SU-DHL-6 (cell line): ENCODE measurements around the gene ZNF185.

Experiments
- H2AFZ ChIP-seq: fragments of 200-600 bp; sonication (generic); 2 replicates; pipeline ENCODE4 v1.6.1; 2014; ENCODE audit warnings: low read depth, mild to moderate bottlenecking, moderate library complexity, mixed read lengths, antibody characterized with exemption, low read length; ENCODE audit not compliant: severe bottlenecking
- H3F3A ChIP-seq: fragments of 200-600 bp; shearing (Covaris generic); 2 replicates; pipeline ENCODE4 v1.6.0; 2016; ENCODE audit warnings: antibody characterized with exemption, mild to moderate bottlenecking; ENCODE audit not compliant: insufficient read depth
- H3K27ac ChIP-seq: fragments of 200-600 bp; sonication (generic); 2 replicates; pipeline ENCODE4 v1.5.1; 2016; ENCODE audit warnings: low read depth, mild to moderate bottlenecking, low read length, moderate library complexity, mixed read lengths
- H3K27me3 ChIP-seq: fragments of 200-600 bp; sonication (generic), shearing (Covaris generic); 2 replicates; pipeline ENCODE4 v1.6.0; 2014; ENCODE audit warnings: mild to moderate bottlenecking, low read length
- H3K36me3 ChIP-seq: fragments of 200-600 bp; sonication (generic); 2 replicates; pipeline ENCODE4 v1.6.1; 2014; ENCODE audit warnings: mild to moderate bottlenecking, low read length, mixed read lengths
- H3K4me2 ChIP-seq: fragments of 300-600, 200-600 bp; shearing (Covaris generic), sonication (generic); 2 replicates; pipeline ENCODE4 v1.6.0; 2014; ENCODE audit warnings: low read length, low read depth, mild to moderate bottlenecking; ENCODE audit not compliant: poor library complexity, severe bottlenecking
- H3K4me3 ChIP-seq: fragments of 200-600 bp; sonication (generic); 2 replicates; pipeline ENCODE4 v1.5.1; 2014; ENCODE audit warnings: antibody characterized with exemption, low read length, mild to moderate bottlenecking, mixed read lengths; ENCODE audit not compliant: insufficient read depth, poor library complexity, severe bottlenecking
- H3K79me2 ChIP-seq: fragments of 200-600 bp; sonication (generic); 2 replicates; pipeline ENCODE4 v1.6.1; 2014; ENCODE audit warnings: mild to moderate bottlenecking, low read length, moderate library complexity; ENCODE audit not compliant: insufficient read depth
- H3K9ac ChIP-seq: fragments of 200-600 bp; sonication (generic); 2 replicates; pipeline ENCODE4 v1.7.0; 2014; ENCODE audit warnings: mild to moderate bottlenecking, low read length
- H3K9me2 ChIP-seq: fragments of 200-600 bp; sonication (generic); replicated peaks from 2 replicates; pipeline ENCODE4 v1.6.1; 2014; ENCODE audit warnings: low read length; ENCODE audit not compliant: insufficient read depth
- H3K9me3 ChIP-seq: fragments of 200-600 bp; sonication (generic); 2 replicates; pipeline ENCODE4 v1.6.1; 2014; ENCODE audit warnings: low read length, mixed read lengths; ENCODE audit not compliant: insufficient read depth
- H4K20me1 ChIP-seq: fragments of 200-600 bp; sonication (generic); 2 replicates; pipeline ENCODE4 v1.6.1; 2014; ENCODE audit warnings: low read depth, mild to moderate bottlenecking, antibody characterized with exemption, low read length, moderate library complexity, mixed read lengths
- CTCF ChIP-seq: fragments of 200-600 bp; sonication (generic); IDR thresholded peaks from one replicate; pipeline ENCODE4 v1.5.1; 2017; ENCODE audit warnings: antibody characterized with exemption, mild to moderate bottlenecking, low read length, moderate library complexity; ENCODE audit not compliant: insufficient read depth, poor library complexity, severe bottlenecking
- EZH2phosphoT487 ChIP-seq: fragments of 200-600 bp; sonication (generic), shearing (Covaris generic); conservative IDR thresholded peaks from 2 replicates; pipeline ENCODE4 v1.6.1; 2018; ENCODE audit warnings: mild to moderate bottlenecking, antibody characterized with exemption, low read length, moderate library complexity, mixed read lengths

The ZNF185 gene

GRCh38 chrX:152903589-152903988 is 5.7 kb downstream of the ZNF185 start:
- H3K9me3 ChIP-seq = no peaks in the 10 kb centered on the region
- TF ChIP-seq EZH2phosphoT487 = no peak
- no peak for TF ChIP-seq CTCF
- H3K27ac ChIP-seq = no peak overlapping the region
- no peak overlapping the region for H3K4me2 ChIP-seq
- no peaks in the 10 kb centered on the region for H3K27me3 ChIP-seq
- H3K9ac ChIP-seq = no peak overlapping the region
- H2AFZ ChIP-seq = no peak overlapping the region
- no peaks in the 10 kb centered on the region for H3K9me2 ChIP-seq
- H3K4me3 ChIP-seq = no peak overlapping the region
- H3K36me3 ChIP-seq = no peaks in the 10 kb centered on the region
- no peaks in the 10 kb centered on the region for H4K20me1 ChIP-seq
- H3F3A ChIP-seq = no peaks in the 10 kb centered on the region
- no peaks in the 10 kb centered on the region for H3K79me2 ChIP-seq

GRCh38 chrX:152904151-152905080 is 6.5 kb downstream of the ZNF185 start:
- no peaks in the 10 kb centered on the region for H3K27me3 ChIP-seq
- H3K36me3 ChIP-seq = no peaks in the 10 kb centered on the region
- no peak overlapping the region for H3K4me3 ChIP-seq
- H3F3A ChIP-seq = no peaks in the 10 kb centered on the region
- H3K9ac ChIP-seq = no peak overlapping the region
- no peak overlapping the region for H3K4me2 ChIP-seq
- no peaks in the 10 kb centered on the region for H3K9me2 ChIP-seq
- H4K20me1 ChIP-seq = no peaks in the 10 kb centered on the region
- no peaks in the 10 kb centered on the region for H3K79me2 ChIP-seq
- H3K9me3 ChIP-seq = no peaks in the 10 kb centered on the region
- H3K27ac ChIP-seq = no peak overlapping the region
- peak; percentile 30 for TF ChIP-seq CTCF
- TF ChIP-seq EZH2phosphoT487 = no peak
- no peak overlapping the region for H2AFZ ChIP-seq

- no peak overlapping the region for H3K4me3 ChIP-seq
Measured at GRCh38 chrX:152905081-152905420, 7.2 kb downstream of the ZNF185 start.

More at GRCh38 chrX:152905081-152905420, 7.2 kb downstream of the ZNF185 start:
- H3K27me3 ChIP-seq = no peaks in the 10 kb centered on the region
- H3F3A ChIP-seq = no peaks in the 10 kb centered on the region
- no peak overlapping the region for H3K9ac ChIP-seq
- H3K9me2 ChIP-seq = no peaks in the 10 kb centered on the region
- no peaks in the 10 kb centered on the region for H3K9me3 ChIP-seq
- no peak overlapping the region for H2AFZ ChIP-seq
- H3K36me3 ChIP-seq = no peaks in the 10 kb centered on the region
- no peaks in the 10 kb centered on the region for H3K79me2 ChIP-seq
- H4K20me1 ChIP-seq = no peaks in the 10 kb centered on the region
- no peak overlapping the region for H3K27ac ChIP-seq
- no peak overlapping the region for H3K4me2 ChIP-seq
- TF ChIP-seq EZH2phosphoT487 = no peak
- TF ChIP-seq CTCF = no peak
